ENCODE results near the gene IMMP2L.

GRCh38 chr7:111262293-111263116, 299.8 kb downstream of the IMMP2L start:
- TF ChIP-seq CTCF (optimal IDR thresholded peaks at IDR 0.05 in 1 of 3, IDR thresholded peaks at IDR 0.05 in 1 of 3, conservative IDR thresholded peaks at IDR 0.05 in 1 of 3; ENCODE audit: extremely low read depth in 1 of 3, insufficient read depth in 2 of 3, low read length in 3 of 3) (no peak), EZH2 (IDR thresholded peaks at IDR 0.05; ENCODE audit: low read length) (no peak)

Data from keratinocyte (primary cell).